Endodermal cell (in vitro differentiated cells): ENCODE data around the gene NDUFS6. TPM values are rescaled to one million over a fixed set of nuclear protein-coding genes. Genes with fewer than 3 reads are reported as not detected.

ENCODE experiments used
- DNase-seq: peaks from one replicate; pipeline ENCODE4 v3.0.0-alpha.2; 2017
- H3K27ac ChIP-seq: 2 replicates; pipeline ENCODE4 v1.5.1; 2013; ENCODE audit warnings: mild to moderate bottlenecking, low read depth, low read length, moderate library complexity
- H3K27me3 ChIP-seq: 2 replicates; pipeline ENCODE4 v1.6.1; 2013; ENCODE audit warnings: mild to moderate bottlenecking, low read length, moderate library complexity; ENCODE audit not compliant: insufficient read depth, control insufficient read depth, poor library complexity, severe bottlenecking
- H3K36me3 ChIP-seq: 2 replicates; pipeline ENCODE4 v1.7.0; 2013; ENCODE audit warnings: mild to moderate bottlenecking, low read length, moderate library complexity; ENCODE audit not compliant: control insufficient read depth, insufficient read depth
- H3K4me1 ChIP-seq: one replicate; pipeline ENCODE4 v1.7.0; 2013; ENCODE audit warnings: low read length; ENCODE audit not compliant: control insufficient read depth, insufficient read depth
- H3K4me3 ChIP-seq: 2 replicates; pipeline ENCODE4 v1.5.1; 2013; ENCODE audit warnings: mild to moderate bottlenecking, low read length, moderate library complexity
- H3K9ac ChIP-seq: 2 replicates; pipeline ENCODE4 v1.6.1; 2013; ENCODE audit warnings: mild to moderate bottlenecking, low read length, moderate library complexity; ENCODE audit not compliant: poor library complexity, severe bottlenecking; ENCODE audit errors: extremely low read depth
- H3K9me3 ChIP-seq: 2 replicates; pipeline ENCODE4 v1.6.1; 2013; ENCODE audit warnings: mild to moderate bottlenecking, low read length, moderate library complexity; ENCODE audit not compliant: control insufficient read depth
- H3K27ac Mint-ChIP-seq: 2 replicates; pipeline ENCODE4 v1.8.0; 2020; ENCODE audit warnings: mixed read lengths
- H3K27me3 Mint-ChIP-seq: 2 replicates; pipeline ENCODE4 v1.8.0; 2021; ENCODE audit warnings: mild to moderate bottlenecking, mixed read lengths; ENCODE audit not compliant: insufficient read depth
- H3K36me3 Mint-ChIP-seq: 2 replicates; pipeline ENCODE4 v1.8.0; 2020; ENCODE audit warnings: low read depth, mixed read lengths
- H3K4me1 Mint-ChIP-seq: 2 replicates; pipeline ENCODE4 v1.8.0; 2020; ENCODE audit warnings: mixed read lengths
- H3K4me3 Mint-ChIP-seq: 2 replicates; pipeline ENCODE4 v1.8.0; 2020; ENCODE audit warnings: mild to moderate bottlenecking, moderate library complexity, mixed read lengths
- H3K9me3 Mint-ChIP-seq: 2 replicates; pipeline ENCODE4 v1.8.0; 2020; ENCODE audit warnings: mild to moderate bottlenecking, mixed read lengths
- WGBS, 2 experiments: methylation state at CpG; one replicate each; pipeline versions ENCODE4 v1.1.5 to v1.1.7; 2013; ENCODE audit warnings: missing lambda C conversion rate in 2 of 2, mixed read lengths in 1 of 2; ENCODE audit not compliant: insufficient coverage in 1 of 2, insufficient read length in 1 of 2; 5-methylcytosine and 5-hydroxymethylcytosine counted together
- total RNA-seq, 2 donors: library from RNA; stranded (reverse); fragmentation: NEBNext Ultra II Directional in 1 of 2; extraction: Animal tissue kit (Norgen Biotek cat#: 25700) in 1 of 2; gene quantifications; 2 replicates in 1 of 2; 3 replicates in 1 of 2; pipeline ENCODE4 v1.2.1, GENCODE V29; 2021
- TF ChIP-seq, protein P1 (sequence below): fragments of 200-600 bp; sonication (generic); conservative IDR thresholded peaks from 2 replicates; pipeline ENCODE4 v1.5.0; 2021; ENCODE audit warnings: antibody characterized with exemption, mild to moderate bottlenecking

NDUFS6 gene
- total RNA-seq, 2 donors from 2014 or later = 47.9 to 65.2 TPM

DNA sequence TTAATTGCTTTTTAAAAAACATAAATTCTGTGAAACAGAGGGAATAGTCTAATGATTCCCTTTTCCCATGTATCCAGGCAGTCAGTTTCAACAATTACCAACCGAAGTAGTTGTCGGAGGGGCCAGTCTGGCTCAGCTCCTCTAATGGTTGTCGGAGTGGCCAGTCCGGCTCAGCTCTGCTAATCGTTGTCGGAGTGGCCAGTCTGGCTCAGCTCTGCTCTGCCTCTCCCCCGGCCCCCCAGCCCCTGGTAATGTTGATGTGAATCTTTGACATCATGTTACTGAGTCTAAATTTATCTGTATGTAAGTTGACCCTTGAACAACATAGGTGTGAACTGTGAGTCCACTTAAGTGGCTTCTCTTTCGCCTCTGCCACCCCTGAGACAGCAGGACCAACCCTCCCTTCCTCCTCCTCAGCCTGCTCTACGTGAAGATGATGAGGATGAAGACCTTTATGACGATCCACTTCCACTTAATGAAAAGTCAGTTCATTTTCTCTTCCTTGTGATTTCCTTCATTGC lies 9.4 kb downstream of the NDUFS6 start:
- Histone ChIP-seq H3K27ac (no peak overlapping the region), H3K36me3 (peaks cover 89% of the 10 kb centered on the region), H3K4me3 (no peak overlapping the region), H3K4me1 (no peaks in the 10 kb centered on the region), H3K9ac (no peak overlapping the region), H3K9me3 (no peaks in the 10 kb centered on the region), H3K27me3 (no peaks in the 10 kb centered on the region)
- 96 to 98% methylated on average over 6 to 10 of the region's 10 CpGs for WGBS, 2 experiments
- H3K36me3 Mint-ChIP-seq = peaks cover 78% of the 10 kb centered on the region
- H3K27me3 Mint-ChIP-seq = no peaks in the 10 kb centered on the region
- no peak overlapping the region for H3K4me3 Mint-ChIP-seq
- TF ChIP-seq, protein P1, sequence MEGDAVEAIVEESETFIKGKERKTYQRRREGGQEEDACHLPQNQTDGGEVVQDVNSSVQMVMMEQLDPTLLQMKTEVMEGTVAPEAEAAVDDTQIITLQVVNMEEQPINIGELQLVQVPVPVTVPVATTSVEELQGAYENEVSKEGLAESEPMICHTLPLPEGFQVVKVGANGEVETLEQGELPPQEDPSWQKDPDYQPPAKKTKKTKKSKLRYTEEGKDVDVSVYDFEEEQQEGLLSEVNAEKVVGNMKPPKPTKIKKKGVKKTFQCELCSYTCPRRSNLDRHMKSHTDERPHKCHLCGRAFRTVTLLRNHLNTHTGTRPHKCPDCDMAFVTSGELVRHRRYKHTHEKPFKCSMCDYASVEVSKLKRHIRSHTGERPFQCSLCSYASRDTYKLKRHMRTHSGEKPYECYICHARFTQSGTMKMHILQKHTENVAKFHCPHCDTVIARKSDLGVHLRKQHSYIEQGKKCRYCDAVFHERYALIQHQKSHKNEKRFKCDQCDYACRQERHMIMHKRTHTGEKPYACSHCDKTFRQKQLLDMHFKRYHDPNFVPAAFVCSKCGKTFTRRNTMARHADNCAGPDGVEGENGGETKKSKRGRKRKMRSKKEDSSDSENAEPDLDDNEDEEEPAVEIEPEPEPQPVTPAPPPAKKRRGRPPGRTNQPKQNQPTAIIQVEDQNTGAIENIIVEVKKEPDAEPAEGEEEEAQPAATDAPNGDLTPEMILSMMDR = no peak
- DNase-seq = no peak
- H3K4me1 Mint-ChIP-seq = no peaks in the 10 kb centered on the region
- H3K9me3 Mint-ChIP-seq = no peaks in the 10 kb centered on the region
- H3K27ac Mint-ChIP-seq = no peak overlapping the region

DNA sequence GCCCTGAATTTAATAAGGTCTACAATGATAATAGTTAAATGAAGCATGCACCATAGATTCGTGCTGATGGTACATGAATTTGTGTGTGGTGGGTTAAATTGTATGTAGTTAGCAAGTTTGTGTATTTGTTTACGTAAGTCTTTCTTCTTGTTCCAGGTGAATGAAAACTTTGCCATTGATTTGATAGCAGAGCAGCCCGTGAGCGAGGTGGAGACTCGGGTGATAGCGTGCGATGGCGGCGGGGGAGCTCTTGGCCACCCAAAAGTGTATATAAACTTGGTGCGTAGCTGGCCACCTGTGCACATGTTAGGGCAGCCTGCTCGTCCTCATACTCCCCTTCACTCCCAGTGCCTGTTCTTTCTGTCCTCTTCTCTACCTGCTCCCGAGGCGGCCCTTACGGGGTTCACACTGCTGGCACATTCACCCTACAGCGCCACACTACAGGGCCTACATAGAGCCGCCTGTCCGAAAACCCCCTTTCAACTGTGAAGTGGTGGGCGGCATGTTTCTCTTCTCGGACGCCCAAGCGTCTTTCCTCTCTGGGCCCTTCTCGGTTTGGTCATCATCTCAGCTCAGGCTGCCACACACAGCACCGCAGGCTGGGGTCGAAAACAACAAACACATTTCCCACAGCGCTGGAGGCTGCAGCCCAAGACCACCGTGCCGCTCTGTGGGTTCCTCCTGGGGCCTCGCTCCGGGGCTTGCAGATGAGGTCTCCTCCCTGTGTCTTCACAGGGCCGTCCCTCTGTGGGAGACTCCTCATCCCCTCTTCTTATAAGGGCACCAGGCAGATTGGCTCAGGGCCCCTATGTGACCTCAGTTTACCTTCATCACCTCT lies 13.2 kb downstream of the NDUFS6 start:
- H3K4me3 Mint-ChIP-seq = no peak overlapping the region
- WGBS, 2 experiments = 95 to 97% methylated on average over 26 to 30 of the region's 30 CpGs
- no peaks in the 10 kb centered on the region for H3K27me3 ChIP-seq
- TF ChIP-seq, protein P1 = no peak
- H3K9me3 ChIP-seq = no peaks in the 10 kb centered on the region
- H3K27ac Mint-ChIP-seq = peak overlapping the region; percentile 35
- H3K4me3 ChIP-seq = no peak overlapping the region
- peaks cover 83% of the 10 kb centered on the region for H3K36me3 Mint-ChIP-seq
- peaks cover 84% of the 10 kb centered on the region for H3K36me3 ChIP-seq
- no peak for DNase-seq
- no peak overlapping the region for H3K9ac ChIP-seq
- no peaks in the 10 kb centered on the region for H3K4me1 ChIP-seq
- H3K27ac ChIP-seq = no peak overlapping the region
- H3K27me3 Mint-ChIP-seq = no peaks in the 10 kb centered on the region
- no peaks in the 10 kb centered on the region for H3K9me3 Mint-ChIP-seq
- H3K4me1 Mint-ChIP-seq = no peaks in the 10 kb centered on the region

DNA sequence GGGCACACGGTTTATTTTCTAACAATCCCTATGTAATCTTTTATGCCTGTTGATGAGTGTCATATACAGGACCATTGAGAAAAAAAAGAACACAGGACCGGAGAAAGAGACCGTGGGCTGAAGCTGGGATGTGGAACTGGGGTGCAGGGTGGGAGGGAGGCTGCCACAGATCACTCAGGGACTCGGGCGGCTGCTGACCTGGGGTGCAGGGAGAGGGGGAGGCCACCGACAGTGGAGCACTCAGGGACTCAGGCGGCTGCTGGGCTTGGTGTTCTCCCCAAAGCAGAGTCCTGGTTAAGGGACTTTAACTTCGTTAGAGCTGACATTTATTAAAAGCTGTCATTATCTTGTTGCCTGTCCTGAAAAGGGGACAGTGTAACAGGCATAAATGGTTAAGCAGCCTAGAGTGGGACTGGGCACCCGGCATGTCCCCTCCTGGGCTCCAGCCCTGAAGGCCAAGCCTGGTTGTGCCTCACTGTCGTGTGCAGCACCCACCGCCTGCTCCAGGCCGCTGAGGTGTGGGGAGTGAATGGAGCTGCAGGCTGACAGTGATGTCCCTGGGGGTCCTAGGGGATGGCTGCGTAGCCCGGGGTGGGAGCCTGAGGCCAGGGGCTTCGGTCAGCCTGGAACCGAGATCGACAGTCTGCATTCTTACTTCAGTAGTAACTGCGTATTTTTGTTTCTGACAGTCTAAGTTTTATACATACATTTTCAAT lies 14.0 kb downstream of the NDUFS6 start:
- H3K9me3 Mint-ChIP-seq = no peaks in the 10 kb centered on the region
- no peaks in the 10 kb centered on the region for H3K4me1 ChIP-seq
- H3K27ac ChIP-seq = no peak overlapping the region
- DNase-seq = no peak
- H3K36me3 Mint-ChIP-seq = peaks cover 88% of the 10 kb centered on the region
- H3K9me3 ChIP-seq = no peaks in the 10 kb centered on the region
- H3K27me3 Mint-ChIP-seq = no peaks in the 10 kb centered on the region
- TF ChIP-seq, protein P1 = no peak
- WGBS, 2 experiments = 88 to 95% methylated on average over 7 to 18 of the region's 18 CpGs
- no peaks in the 10 kb centered on the region for H3K4me1 Mint-ChIP-seq
- H3K9ac ChIP-seq = no peak overlapping the region
- peaks cover 88% of the 10 kb centered on the region for H3K36me3 ChIP-seq
- H3K4me3 ChIP-seq = no peak overlapping the region
- no peaks in the 10 kb centered on the region for H3K27me3 ChIP-seq
- no peak overlapping the region for H3K4me3 Mint-ChIP-seq
- H3K27ac Mint-ChIP-seq = peak overlapping the region; percentile 35
